ENCODE measurements around the gene CCDC102B. TPM values are rescaled to one million over a fixed set of nuclear protein-coding genes. Genes with fewer than 3 reads are reported as not detected.

The CCDC102B gene
- total RNA-seq, 1 donor from 2014 or later: 8.2 TPM

DNA sequence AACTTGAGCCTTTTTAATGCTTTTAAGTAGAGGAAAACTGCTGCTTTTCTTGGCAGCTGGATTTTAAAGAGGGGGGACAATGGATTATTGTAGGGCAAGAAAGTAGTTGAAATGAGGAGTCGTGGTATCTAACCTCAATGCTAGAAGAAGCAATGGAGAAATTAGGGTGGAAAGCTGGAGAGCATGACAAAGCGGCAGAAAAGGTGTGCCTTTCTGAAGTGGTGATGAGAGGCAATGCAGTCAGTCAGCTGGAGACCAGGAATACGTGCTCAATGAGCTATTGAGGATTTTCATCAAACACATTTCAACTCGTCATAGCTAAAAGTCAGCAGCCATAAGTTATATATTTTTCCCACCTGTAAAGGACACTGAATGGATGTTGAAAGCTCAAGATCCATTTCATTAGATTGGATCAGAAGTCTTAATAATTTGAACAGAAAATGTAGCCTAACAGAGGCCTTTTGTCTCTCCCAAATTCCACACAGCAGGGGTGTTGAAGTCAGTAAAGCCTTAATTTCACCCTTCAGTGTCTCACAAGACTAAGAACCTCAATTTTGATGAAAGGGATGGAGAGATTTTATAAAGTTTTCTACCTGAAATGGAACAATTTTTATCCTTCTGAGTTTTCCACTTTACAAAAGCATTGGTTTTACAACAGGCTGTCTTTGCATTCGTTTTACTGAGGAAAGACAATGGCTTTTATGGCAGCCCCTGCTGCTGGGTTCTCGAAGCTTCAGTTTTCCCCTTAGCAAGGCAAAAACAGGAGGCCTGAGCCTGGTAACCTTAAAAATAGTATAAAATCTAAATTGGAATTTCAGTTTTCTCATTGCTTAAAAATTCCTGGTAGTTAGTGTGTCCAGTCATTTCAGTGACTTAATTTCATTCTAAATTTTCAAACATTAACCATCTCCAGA lies 131.1 kb downstream of the CCDC102B start:
- TF ChIP-seq, protein P1, sequence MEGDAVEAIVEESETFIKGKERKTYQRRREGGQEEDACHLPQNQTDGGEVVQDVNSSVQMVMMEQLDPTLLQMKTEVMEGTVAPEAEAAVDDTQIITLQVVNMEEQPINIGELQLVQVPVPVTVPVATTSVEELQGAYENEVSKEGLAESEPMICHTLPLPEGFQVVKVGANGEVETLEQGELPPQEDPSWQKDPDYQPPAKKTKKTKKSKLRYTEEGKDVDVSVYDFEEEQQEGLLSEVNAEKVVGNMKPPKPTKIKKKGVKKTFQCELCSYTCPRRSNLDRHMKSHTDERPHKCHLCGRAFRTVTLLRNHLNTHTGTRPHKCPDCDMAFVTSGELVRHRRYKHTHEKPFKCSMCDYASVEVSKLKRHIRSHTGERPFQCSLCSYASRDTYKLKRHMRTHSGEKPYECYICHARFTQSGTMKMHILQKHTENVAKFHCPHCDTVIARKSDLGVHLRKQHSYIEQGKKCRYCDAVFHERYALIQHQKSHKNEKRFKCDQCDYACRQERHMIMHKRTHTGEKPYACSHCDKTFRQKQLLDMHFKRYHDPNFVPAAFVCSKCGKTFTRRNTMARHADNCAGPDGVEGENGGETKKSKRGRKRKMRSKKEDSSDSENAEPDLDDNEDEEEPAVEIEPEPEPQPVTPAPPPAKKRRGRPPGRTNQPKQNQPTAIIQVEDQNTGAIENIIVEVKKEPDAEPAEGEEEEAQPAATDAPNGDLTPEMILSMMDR (IDR thresholded peaks at IDR 0.05; ENCODE audit: unreplicated experiment): no peak
- Mint-ChIP-seq H3K27me3 (ENCODE audit: unreplicated experiment) (no peaks in the 10 kb centered on the region), H3K4me1 (ENCODE audit: unreplicated experiment) (no peaks in the 10 kb centered on the region), H3K36me3 (ENCODE audit: low read depth, unreplicated experiment) (no peaks in the 10 kb centered on the region), H3K27ac (ENCODE audit: unreplicated experiment) (no peak overlapping the region), H3K9me3 (ENCODE audit: unreplicated experiment) (no peaks in the 10 kb centered on the region), H3K4me3 (ENCODE audit: unreplicated experiment) (no peak overlapping the region)
- no peak for DNase-seq (ENCODE audit: low spot score)

DNA sequence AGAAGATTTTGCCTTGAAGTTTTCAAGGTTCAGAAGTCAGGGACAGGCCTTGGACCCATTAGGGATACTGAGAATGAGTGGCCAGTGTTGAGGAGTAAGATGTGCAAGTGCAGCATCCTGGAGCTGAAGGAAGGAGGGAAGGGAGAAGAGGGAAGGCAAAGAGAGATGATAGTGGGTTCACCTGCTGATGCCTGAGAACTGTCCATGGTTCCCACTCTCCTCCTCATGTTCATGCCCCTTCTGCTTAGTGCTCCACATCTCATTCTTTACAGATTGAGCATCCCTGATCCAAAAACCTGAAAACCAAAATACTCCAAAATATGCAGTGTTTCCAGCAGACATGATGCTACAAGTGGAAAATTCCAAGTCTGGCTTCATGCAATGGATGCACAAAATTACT lies 137.8 kb downstream of the CCDC102B start:
- H3K9me3 Mint-ChIP-seq (ENCODE audit: unreplicated experiment): no peaks in the 10 kb centered on the region
- H3K4me3 Mint-ChIP-seq (ENCODE audit: unreplicated experiment): no peak overlapping the region
- no peaks in the 10 kb centered on the region for H3K4me1 Mint-ChIP-seq (ENCODE audit: unreplicated experiment)

DNA sequence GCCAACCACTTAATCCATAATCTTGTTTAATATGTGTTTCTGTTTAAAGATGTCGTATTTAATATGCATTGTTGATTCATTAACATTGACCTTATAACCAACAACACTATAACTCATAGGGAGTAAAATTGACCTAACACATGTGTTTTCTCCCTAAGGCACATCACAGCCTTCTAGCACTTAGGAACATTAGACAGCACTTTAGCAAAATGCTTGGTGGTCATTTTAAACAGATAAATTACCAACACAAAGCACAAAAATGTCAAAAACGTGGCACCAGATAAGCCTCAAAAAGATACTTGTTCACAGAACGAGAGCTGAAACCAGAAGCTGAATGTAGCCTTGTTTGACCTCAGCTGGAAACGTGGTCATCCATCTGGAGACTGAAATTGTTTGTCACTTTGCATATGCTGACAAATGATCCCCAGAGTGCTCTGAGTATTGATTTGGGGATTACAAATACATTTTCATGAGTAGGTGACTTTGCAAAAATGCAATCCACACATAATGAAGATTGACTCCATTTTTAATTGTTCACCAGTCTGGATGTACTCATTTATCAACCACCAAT lies 139.2 kb downstream of the CCDC102B start:
- Mint-ChIP-seq H3K4me1 (ENCODE audit: unreplicated experiment) (no peaks in the 10 kb centered on the region), H3K9me3 (ENCODE audit: unreplicated experiment) (no peaks in the 10 kb centered on the region), H3K4me3 (ENCODE audit: unreplicated experiment) (no peak overlapping the region), H3K36me3 (ENCODE audit: low read depth, unreplicated experiment) (no peaks in the 10 kb centered on the region), H3K27ac (ENCODE audit: unreplicated experiment) (no peak overlapping the region), H3K27me3 (ENCODE audit: unreplicated experiment) (no peaks in the 10 kb centered on the region)
- DNase-seq (ENCODE audit: low spot score): no peak
- TF ChIP-seq, protein P1 (IDR thresholded peaks at IDR 0.05; ENCODE audit: unreplicated experiment): no peak

More for the DNA sequence above, 137.8 kb downstream of the CCDC102B start:
- H3K36me3 Mint-ChIP-seq (ENCODE audit: low read depth, unreplicated experiment): no peaks in the 10 kb centered on the region
- H3K27ac Mint-ChIP-seq (ENCODE audit: unreplicated experiment): no peak overlapping the region
- H3K27me3 Mint-ChIP-seq (ENCODE audit: unreplicated experiment): no peaks in the 10 kb centered on the region
- TF ChIP-seq, protein P1 (IDR thresholded peaks at IDR 0.05; ENCODE audit: unreplicated experiment): no peak
- no peak for DNase-seq (ENCODE audit: low spot score)

DNA sequence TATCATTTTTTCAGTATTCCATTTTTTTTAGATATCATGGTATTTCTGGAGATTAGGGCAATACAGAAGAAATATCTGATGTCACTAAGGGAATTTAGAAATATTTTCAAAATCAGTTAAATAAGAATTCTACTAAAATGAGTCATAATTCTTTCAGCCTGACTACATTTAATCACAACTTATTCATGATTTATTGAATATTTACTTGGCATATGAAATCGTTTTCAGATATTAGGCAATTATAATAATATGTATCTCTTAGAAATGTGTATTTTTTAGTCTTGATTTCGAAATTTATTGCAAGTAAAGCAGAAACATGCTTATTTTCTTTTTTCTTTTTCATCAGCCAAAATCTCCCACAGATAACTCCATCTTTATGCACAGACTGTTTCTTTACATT lies 142.2 kb downstream of the CCDC102B start:
- Mint-ChIP-seq H3K4me3 (ENCODE audit: unreplicated experiment) (no peak overlapping the region), H3K9me3 (ENCODE audit: unreplicated experiment) (no peaks in the 10 kb centered on the region), H3K27ac (ENCODE audit: unreplicated experiment) (no peak overlapping the region), H3K27me3 (ENCODE audit: unreplicated experiment) (no peaks in the 10 kb centered on the region), H3K36me3 (ENCODE audit: low read depth, unreplicated experiment) (no peaks in the 10 kb centered on the region), H3K4me1 (ENCODE audit: unreplicated experiment) (no peaks in the 10 kb centered on the region)
- DNase-seq (ENCODE audit: low spot score): no peak
- TF ChIP-seq, protein P1 (IDR thresholded peaks at IDR 0.05; ENCODE audit: unreplicated experiment): no peak

DNA sequence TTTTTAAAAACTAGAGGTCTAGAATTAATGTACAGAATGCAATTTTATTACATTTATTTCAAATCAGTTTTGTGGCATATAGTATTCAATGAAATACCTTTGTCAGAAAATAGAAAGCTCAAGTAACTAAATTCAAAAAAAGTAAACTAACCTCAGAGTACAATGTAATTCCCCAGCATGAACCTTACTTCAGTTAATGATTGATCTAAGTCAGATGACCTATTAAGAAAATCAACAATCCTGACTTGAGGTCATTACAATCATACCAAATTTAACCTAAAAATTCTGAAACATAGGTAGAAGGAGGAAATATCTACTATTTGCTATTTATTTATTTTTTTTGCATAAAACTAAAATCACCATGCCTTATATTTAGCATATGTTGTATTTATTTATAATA lies 142.9 kb downstream of the CCDC102B start:
- DNase-seq (ENCODE audit: low spot score): no peak
- Mint-ChIP-seq H3K9me3 (ENCODE audit: unreplicated experiment) (no peaks in the 10 kb centered on the region), H3K4me1 (ENCODE audit: unreplicated experiment) (no peaks in the 10 kb centered on the region), H3K27ac (ENCODE audit: unreplicated experiment) (no peak overlapping the region), H3K27me3 (ENCODE audit: unreplicated experiment) (no peaks in the 10 kb centered on the region), H3K36me3 (ENCODE audit: low read depth, unreplicated experiment) (no peaks in the 10 kb centered on the region), H3K4me3 (ENCODE audit: unreplicated experiment) (no peak overlapping the region)
- TF ChIP-seq, protein P1 (IDR thresholded peaks at IDR 0.05; ENCODE audit: unreplicated experiment): no peak
